ENCODE data around the gene TMEM198.

The TMEM198 gene

DNA sequence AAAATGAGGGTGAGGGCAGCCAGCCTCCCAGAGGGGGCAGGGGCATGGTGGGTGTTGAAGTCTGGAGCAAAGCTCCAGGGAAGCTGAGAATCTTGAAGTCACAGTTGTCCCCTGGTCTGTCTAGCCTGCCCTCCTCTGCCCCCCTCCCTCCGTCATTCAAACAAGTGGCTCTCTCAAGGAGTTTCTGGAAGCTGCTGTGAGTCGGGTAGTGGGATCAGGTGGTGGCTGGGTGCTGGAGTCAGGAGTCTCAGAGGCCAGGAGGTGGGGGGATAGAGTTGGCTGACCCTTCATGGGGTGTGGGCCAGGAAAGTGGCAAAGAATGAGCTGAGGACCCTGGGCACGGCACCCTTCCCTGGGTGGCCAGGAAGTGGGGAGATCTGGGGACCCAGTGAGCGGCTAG, 30.0 kb upstream of the TMEM198 start:
- H3K4me3 ChIP-seq (ENCODE audit: control insufficient read depth, low read depth, low read length): no peak overlapping the region
- no peak for TF ChIP-seq CTCF (conservative IDR thresholded peaks at IDR 0.05; ENCODE audit: control insufficient read depth, insufficient read depth, low read depth, low read length)

GRCh38 chr2:219514196-219514761, 29.5 kb upstream of the TMEM198 start, which contains the start of gene ASIC4:
Gene ASIC4, plus strand, starts transcription at chr2:219514482. Its CDS starts 243 bp downstream, at chr2:219514725.
- DNase-seq (ENCODE audit: low read depth): no peak
- no peak within 1 kb of the TSS for H3K4me3 ChIP-seq (ENCODE audit: control insufficient read depth, low read depth, low read length)
- no peak for TF ChIP-seq CTCF (conservative IDR thresholded peaks at IDR 0.05; ENCODE audit: control insufficient read depth, insufficient read depth, low read depth, low read length)

More for the DNA sequence above, 30.0 kb upstream of the TMEM198 start:
- DNase-seq (ENCODE audit: low read depth): no peak

DNA sequence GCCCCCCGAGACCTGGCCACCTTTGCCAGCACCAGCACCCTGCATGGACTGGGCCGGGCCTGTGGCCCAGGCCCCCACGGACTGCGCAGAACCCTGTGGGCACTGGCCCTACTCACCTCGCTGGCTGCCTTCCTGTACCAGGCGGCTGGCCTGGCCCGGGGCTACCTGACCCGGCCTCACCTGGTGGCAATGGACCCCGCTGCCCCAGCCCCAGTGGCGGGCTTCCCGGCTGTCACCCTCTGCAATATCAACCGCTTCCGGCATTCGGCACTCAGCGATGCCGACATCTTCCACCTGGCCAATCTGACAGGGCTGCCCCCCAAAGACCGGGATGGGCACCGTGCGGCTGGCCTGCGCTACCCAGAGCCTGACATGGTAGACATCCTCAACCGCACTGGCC, 29.0 kb upstream of the TMEM198 start:
- TF ChIP-seq CTCF (conservative IDR thresholded peaks at IDR 0.05; ENCODE audit: control insufficient read depth, insufficient read depth, low read depth, low read length): no peak

GRCh38 chr2:219515874-219516629, 27.8 kb upstream of the TMEM198 start:
- no peak for DNase-seq (ENCODE audit: low read depth)
- H3K4me3 ChIP-seq (ENCODE audit: control insufficient read depth, low read depth, low read length): no peak overlapping the region
- TF ChIP-seq CTCF (conservative IDR thresholded peaks at IDR 0.05; ENCODE audit: control insufficient read depth, insufficient read depth, low read depth, low read length): no peak

More for the DNA sequence above, 29.0 kb upstream of the TMEM198 start:
- H3K4me3 ChIP-seq (ENCODE audit: control insufficient read depth, low read depth, low read length): no peak overlapping the region
- DNase-seq (ENCODE audit: low read depth): no peak

DNA sequence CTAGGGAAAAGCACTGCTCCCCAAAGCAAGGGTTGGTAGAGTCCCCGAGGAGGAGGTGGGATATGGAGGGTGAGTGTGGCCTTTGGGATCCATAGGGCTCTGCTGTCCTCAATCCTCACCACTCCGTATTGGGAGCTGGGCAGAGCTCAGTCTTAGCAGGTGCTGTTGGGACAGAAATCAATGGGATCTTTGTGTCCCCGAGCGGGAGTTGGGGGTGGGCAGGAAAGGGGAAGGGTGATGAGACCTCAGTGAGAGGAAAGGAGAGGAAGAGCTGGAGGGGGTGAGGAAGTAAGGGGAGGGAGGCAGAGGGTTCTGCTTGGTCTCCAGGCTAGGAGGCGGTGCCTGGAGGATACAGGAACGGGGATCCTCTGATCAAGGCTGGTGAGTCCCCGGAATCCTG, 26.9 kb upstream of the TMEM198 start:
- no peak overlapping the region for H3K4me3 ChIP-seq (ENCODE audit: control insufficient read depth, low read depth, low read length)
- TF ChIP-seq CTCF (conservative IDR thresholded peaks at IDR 0.05; ENCODE audit: control insufficient read depth, insufficient read depth, low read depth, low read length): no peak
- DNase-seq (ENCODE audit: low read depth): no peak

GRCh38 chr2:219517954-219518778, 25.7 kb upstream of the TMEM198 start:
- H3K4me3 ChIP-seq (ENCODE audit: control insufficient read depth, low read depth, low read length): no peak overlapping the region
- TF ChIP-seq CTCF (conservative IDR thresholded peaks at IDR 0.05; ENCODE audit: control insufficient read depth, insufficient read depth, low read depth, low read length): no peak
- DNase-seq (ENCODE audit: low read depth): no peak

Data from fibroblast of mammary gland (primary cell).